Caco-2 (cell line): ENCODE results near the gene TMX2. TPM values are rescaled to one million over a fixed set of nuclear protein-coding genes. Genes with fewer than 3 reads are reported as not detected.
A peak's percentile ranks its signal among the peaks of the same experiment; 100 is the strongest.

Source experiments
- BruUV-seq: library from RNA; stranded (reverse); fragments of 400-500 nt; replicated peaks from 2 replicates; lab custom pipeline; 2021; lab: Mats Ljungman, UMichigan
- CTCF ChIA-PET: fragments of 300-600 bp; sonication (Branson Sonifier 250); formaldehyde crosslinking; loops from one replicate; lab custom pipeline; 2022; ENCODE audit warnings: antibody characterized with exemption; lab: Charles Lee
- POLR2A ChIA-PET: fragments of 300-600 bp; sonication (Branson Sonifier 250); formaldehyde crosslinking; loops from one replicate; lab custom pipeline; 2022; ENCODE audit warnings: antibody characterized with exemption; lab: Charles Lee
- DNase-seq, 2 experiments: peaks; one replicate each; pipeline versions ENCODE4 v3.0.0 to v3.0.0-alpha.2; 2020 to 2022
- H3K27me3 ChIP-seq: replicated peaks from 2 replicates; pipeline ENCODE4 v1.6.0; 2011; ENCODE audit warnings: low read length; ENCODE audit not compliant: control insufficient read depth, insufficient read depth
- H3K36me3 ChIP-seq: 2 replicates; pipeline ENCODE4 v1.5.1; 2011; ENCODE audit warnings: low read length; ENCODE audit not compliant: control insufficient read depth, insufficient read depth
- H3K4me1 ChIP-seq: fragments of 250-450 bp; sonication (Bioruptor Pico); 2 replicates; pipeline ENCODE4 v1.5.1; 2020; ENCODE audit warnings: mild to moderate bottlenecking
- H3K4me3 ChIP-seq: 2 replicates; pipeline ENCODE4 v1.5.1; 2011; ENCODE audit warnings: low read depth, mild to moderate bottlenecking, control low read depth, low read length
- H3K9me3 ChIP-seq: fragments of 250-450 bp; sonication (Bioruptor Pico); 2 replicates; pipeline ENCODE4 v1.5.1; 2020; ENCODE audit warnings: mild to moderate bottlenecking, moderate library complexity
- H3K27ac Mint-ChIP-seq: one replicate; pipeline ENCODE4 v1.8.0; 2022; ENCODE audit warnings: mixed read lengths; ENCODE audit not compliant: unreplicated experiment
- H3K27me3 Mint-ChIP-seq: one replicate; pipeline ENCODE4 v1.8.0; 2022; ENCODE audit warnings: mixed read lengths; ENCODE audit not compliant: insufficient read depth, unreplicated experiment
- H3K36me3 Mint-ChIP-seq: one replicate; pipeline ENCODE4 v1.8.0; 2022; ENCODE audit warnings: mild to moderate bottlenecking, mixed read lengths; ENCODE audit not compliant: insufficient read depth, unreplicated experiment
- H3K4me1 Mint-ChIP-seq: one replicate; pipeline ENCODE4 v1.8.0; 2022; ENCODE audit warnings: low read depth, mixed read lengths; ENCODE audit not compliant: unreplicated experiment
- H3K4me3 Mint-ChIP-seq: one replicate; pipeline ENCODE4 v1.8.0; 2022; ENCODE audit warnings: mild to moderate bottlenecking, moderate library complexity, mixed read lengths; ENCODE audit not compliant: unreplicated experiment
- H3K9me3 Mint-ChIP-seq: one replicate; pipeline ENCODE4 v1.8.0; 2022; ENCODE audit warnings: mixed read lengths; ENCODE audit not compliant: unreplicated experiment
- intact Hi-C: fragments of 100-400 bp; cut with micrococcal nuclease; formaldehyde crosslinking; loops from one replicate; pipeline ENCODE4 v1.10.0; 2022; ENCODE audit not compliant: unreplicated experiment
- total RNA-seq: library from RNA; stranded (reverse); gene quantifications from 2 replicates; pipeline ENCODE4 v1.2.3, GENCODE V29; 2022
- TF ChIP-seq, protein P1 (sequence below), 2 experiments: fragments of 200-600 bp in 1 of 2; IDR thresholded peaks; 1 replicate in 1 of 2; 2 replicates in 1 of 2; pipeline versions ENCODE4 v1.5.1 to v1.8.0; 2011 to 2022; ENCODE audit warnings: antibody characterized with exemption in 1 of 2, control low read depth in 1 of 2, inconsistent platforms in 1 of 2, low read depth in 1 of 2, low read length in 1 of 2, mild to moderate bottlenecking in 1 of 2, moderate library complexity in 1 of 2; ENCODE audit not compliant: insufficient read depth in 1 of 2, severe bottlenecking in 1 of 2, unreplicated experiment in 1 of 2

TMX2 gene
- total RNA-seq, 1 experiment from 2014 or later = 150 TPM

DNA sequence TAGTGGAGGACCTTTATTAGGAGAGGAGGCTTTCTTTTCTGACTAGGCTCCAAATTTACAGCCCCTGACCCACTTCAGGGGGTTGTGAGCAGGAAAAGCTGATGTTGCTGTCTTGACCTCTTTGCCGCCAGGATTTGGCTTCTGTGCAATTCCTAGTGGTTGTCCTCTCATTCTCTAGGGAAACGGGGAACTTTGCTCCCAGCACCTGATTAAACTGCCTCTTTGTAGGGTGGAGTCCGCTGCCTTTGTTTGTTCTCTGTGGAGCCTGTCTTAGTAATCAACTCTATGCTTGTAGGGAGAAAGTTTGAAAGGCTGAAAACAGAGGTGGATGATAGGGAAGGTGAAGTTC, 65.5 kb downstream of the TMX2 start:
- peak overlapping the region; percentile 94 for H3K27ac Mint-ChIP-seq
- peaks cover 85% of the 10 kb centered on the region for H3K4me1 ChIP-seq
- peak overlapping the region; percentile 23 for H3K4me3 ChIP-seq
- H3K27me3 ChIP-seq = no peaks in the 10 kb centered on the region
- TF ChIP-seq, protein P1, sequence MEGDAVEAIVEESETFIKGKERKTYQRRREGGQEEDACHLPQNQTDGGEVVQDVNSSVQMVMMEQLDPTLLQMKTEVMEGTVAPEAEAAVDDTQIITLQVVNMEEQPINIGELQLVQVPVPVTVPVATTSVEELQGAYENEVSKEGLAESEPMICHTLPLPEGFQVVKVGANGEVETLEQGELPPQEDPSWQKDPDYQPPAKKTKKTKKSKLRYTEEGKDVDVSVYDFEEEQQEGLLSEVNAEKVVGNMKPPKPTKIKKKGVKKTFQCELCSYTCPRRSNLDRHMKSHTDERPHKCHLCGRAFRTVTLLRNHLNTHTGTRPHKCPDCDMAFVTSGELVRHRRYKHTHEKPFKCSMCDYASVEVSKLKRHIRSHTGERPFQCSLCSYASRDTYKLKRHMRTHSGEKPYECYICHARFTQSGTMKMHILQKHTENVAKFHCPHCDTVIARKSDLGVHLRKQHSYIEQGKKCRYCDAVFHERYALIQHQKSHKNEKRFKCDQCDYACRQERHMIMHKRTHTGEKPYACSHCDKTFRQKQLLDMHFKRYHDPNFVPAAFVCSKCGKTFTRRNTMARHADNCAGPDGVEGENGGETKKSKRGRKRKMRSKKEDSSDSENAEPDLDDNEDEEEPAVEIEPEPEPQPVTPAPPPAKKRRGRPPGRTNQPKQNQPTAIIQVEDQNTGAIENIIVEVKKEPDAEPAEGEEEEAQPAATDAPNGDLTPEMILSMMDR (IDR thresholded peaks at IDR 0.05; ENCODE audit: insufficient read depth in 1 of 2, low read depth in 1 of 2, low read length in 1 of 2, severe bottlenecking in 1 of 2, unreplicated experiment in 1 of 2) = no peak
- CTCF ChIA-PET = interaction anchor here (1.6 to 4.6 kb wide), 3 partner anchors 16 to 26 kb away, joined by 8 to 54 read pairs (median 18); partner anchors contain the start of genes BTBD18 and CTNND1
- peaks cover 81% of the 10 kb centered on the region for H3K4me1 Mint-ChIP-seq
- no peaks in the 10 kb centered on the region for H3K9me3 ChIP-seq
- peak overlapping the region; percentile 65 for H3K4me3 Mint-ChIP-seq
- no peaks in the 10 kb centered on the region for H3K27me3 Mint-ChIP-seq
- peaks cover 48% of the 10 kb centered on the region for H3K36me3 Mint-ChIP-seq
- H3K36me3 ChIP-seq = no peaks in the 10 kb centered on the region
- peak; percentile 77 to 83 for DNase-seq
- POLR2A ChIA-PET = interaction anchor here (0.5 to 3.3 kb wide), 10 partner anchors 8 to 66 kb away, joined by 3 to 118 read pairs (median 7); partner anchors contain the start of genes CTNND1, MED19 and SELENOH
- H3K9me3 Mint-ChIP-seq = no peaks in the 10 kb centered on the region
- BruUV-seq = TSS peak; percentile 65
- intact Hi-C loops = loop anchor here (1.0 to 5.0 kb wide), 2 partner anchors 17 to 799 kb away; partner anchors contain the start of genes CTNND1, LPXN and ZFP91

DNA sequence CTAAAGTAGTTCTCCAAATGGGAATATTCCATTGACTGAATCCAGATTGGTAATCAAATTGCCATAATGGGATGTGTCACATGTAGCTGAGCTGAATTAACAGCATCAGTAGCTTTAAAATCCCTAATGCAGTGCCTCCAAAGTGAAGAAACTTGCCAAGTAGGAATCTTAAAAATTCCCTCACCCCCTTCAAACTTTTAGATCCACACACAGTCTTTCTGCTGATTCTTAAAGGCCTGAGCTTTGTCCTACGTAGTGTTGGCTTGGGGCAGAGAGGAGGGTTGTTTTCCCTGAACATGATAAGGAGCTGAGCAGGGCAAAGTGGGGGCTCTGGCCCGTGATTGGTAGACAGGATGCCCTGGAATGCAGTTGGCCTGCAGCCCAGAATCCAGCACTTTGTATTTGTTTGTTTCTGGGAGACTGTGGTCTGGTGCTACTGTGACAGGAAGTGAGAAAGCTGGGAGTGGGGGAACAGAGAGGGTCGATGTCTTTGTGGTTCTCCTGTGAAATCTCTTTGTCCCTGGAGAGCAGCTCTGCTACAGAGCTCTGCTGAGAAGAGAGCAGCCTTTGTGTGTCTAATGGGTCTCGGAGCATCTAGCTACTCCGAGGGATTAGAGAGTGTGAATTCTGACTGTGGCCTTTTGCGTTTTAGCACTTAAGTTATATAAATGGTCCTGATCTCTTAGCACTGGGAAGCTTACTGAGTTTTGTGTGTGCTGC, 66.1 kb downstream of the TMX2 start:
- H3K36me3 ChIP-seq = no peaks in the 10 kb centered on the region
- Mint-ChIP-seq H3K9me3 (no peaks in the 10 kb centered on the region), H3K36me3 (peaks cover 53% of the 10 kb centered on the region), H3K4me3 (peak overlapping the region; percentile 65), H3K4me1 (peaks cover 80% of the 10 kb centered on the region), H3K27ac (peak overlapping the region; percentile 94), H3K27me3 (no peaks in the 10 kb centered on the region)
- intact Hi-C loops = loop anchor here (1.0 to 5.0 kb wide), 3 partner anchors 10 to 799 kb away; partner anchors contain the start of genes CTNND1, LPXN and ZFP91
- CTCF ChIA-PET = interaction anchor here (0.5 to 4.6 kb wide), 7 partner anchors 10 to 27 kb away, joined by 4 to 54 read pairs (median 8); partner anchors contain the start of genes BTBD18 and CTNND1
- BruUV-seq = no TSS peak
- peaks cover 87% of the 10 kb centered on the region for H3K4me1 ChIP-seq
- POLR2A ChIA-PET = interaction anchor here (0.5 to 3.3 kb wide), 11 partner anchors 8 to 67 kb away, joined by 3 to 118 read pairs (median 7); partner anchors contain the start of genes CTNND1, MED19 and SELENOH
- no peaks in the 10 kb centered on the region for H3K27me3 ChIP-seq
- DNase-seq = peak; percentile 90 to 94
- H3K9me3 ChIP-seq = no peaks in the 10 kb centered on the region
- TF ChIP-seq, protein P1 (IDR thresholded peaks at IDR 0.05; ENCODE audit: insufficient read depth in 1 of 2, low read depth in 1 of 2, low read length in 1 of 2, severe bottlenecking in 1 of 2, unreplicated experiment in 1 of 2) = no peak
- peak overlapping the region; percentile 23 for H3K4me3 ChIP-seq

DNA sequence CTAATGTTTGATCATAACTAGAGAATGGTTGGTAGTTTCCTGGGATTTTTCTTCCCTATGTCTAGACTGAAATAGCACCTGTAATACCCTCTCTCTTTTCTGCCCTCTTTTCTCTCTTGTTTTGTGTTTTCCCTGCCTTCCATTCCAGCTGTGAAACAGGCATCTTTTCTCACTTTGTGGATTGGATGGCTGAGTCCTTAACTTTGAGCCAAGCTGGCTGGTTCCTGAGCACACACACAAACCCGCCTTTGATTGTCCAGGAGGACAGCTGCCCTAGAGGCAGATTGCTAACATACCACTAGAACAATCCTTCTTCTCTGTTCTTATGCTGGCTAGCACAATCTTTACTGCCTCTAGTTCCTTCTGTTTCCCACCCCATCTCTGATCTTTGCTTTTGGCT, 66.9 kb downstream of the TMX2 start:
- ChIA-PET CTCF (interaction anchor here (0.6 to 4.6 kb wide), 5 partner anchors 9 to 27 kb away, joined by 3 to 54 read pairs (median 8); partner anchors contain the start of gene BTBD18), POLR2A (interaction anchor here (0.8 to 3.3 kb wide), 7 partner anchors 7 to 44 kb away, joined by 3 to 118 read pairs (median 5); partner anchors contain the start of gene CTNND1)
- no peaks in the 10 kb centered on the region for H3K9me3 Mint-ChIP-seq
- Histone ChIP-seq H3K4me1 (peaks cover 90% of the 10 kb centered on the region), H3K36me3 (no peaks in the 10 kb centered on the region), H3K27me3 (no peaks in the 10 kb centered on the region), H3K4me3 (peak overlapping the region; percentile 16), H3K9me3 (no peaks in the 10 kb centered on the region)
- no TSS peak for BruUV-seq
- TF ChIP-seq, protein P1 (IDR thresholded peaks at IDR 0.05; ENCODE audit: insufficient read depth in 1 of 2, low read depth in 1 of 2, low read length in 1 of 2, severe bottlenecking in 1 of 2, unreplicated experiment in 1 of 2) = no peak
- H3K36me3 Mint-ChIP-seq = peaks cover 57% of the 10 kb centered on the region
- peak overlapping the region; percentile 65 for H3K4me3 Mint-ChIP-seq
- intact Hi-C loops = loop anchor here (1.0 to 5.0 kb wide), 2 partner anchors 9 to 798 kb away; partner anchors contain the start of genes LPXN and ZFP91
- DNase-seq = peak; percentile 74 to 82
- peaks cover 75% of the 10 kb centered on the region for H3K4me1 Mint-ChIP-seq
- H3K27me3 Mint-ChIP-seq = no peaks in the 10 kb centered on the region
- H3K27ac Mint-ChIP-seq = peak overlapping the region; percentile 94
